ENCODE results near the gene POLR3A.

Gene POLR3A

DNA sequence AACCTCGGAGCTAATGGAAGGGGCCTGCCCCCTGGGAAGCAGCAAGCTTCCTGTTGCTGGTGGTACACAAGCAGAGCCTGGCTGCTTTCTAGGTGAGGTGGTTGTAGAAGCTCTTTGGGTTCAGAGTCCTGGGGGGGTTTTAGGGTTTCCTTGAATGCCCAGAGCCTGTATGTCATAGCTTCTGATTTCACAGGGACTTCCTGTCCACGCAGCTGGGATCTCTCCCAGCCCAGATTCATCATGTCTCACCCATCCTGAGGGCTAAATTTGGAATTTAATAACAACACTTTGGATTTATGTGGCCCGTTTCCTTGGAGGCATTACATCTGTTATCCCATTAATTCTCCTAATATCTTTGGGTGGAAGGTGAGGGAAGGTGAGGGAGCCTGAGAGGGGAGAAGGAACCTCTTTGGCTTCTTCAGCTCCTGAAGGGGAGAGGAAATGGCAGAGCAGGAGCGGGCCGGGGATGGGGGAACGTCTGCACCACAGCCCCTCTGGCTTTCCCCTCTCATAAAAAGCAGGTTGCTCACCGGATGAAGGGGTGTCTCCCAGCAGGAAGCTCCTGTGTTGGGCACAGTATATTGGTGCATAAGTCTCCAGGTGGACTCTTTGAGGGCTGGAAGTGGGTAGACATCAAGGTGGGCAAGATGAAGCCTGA lies 24.0 kb upstream of the POLR3A start:
- DNase-seq, result no peak
- in situ Hi-C loops (cut with MboI; ENCODE audit: low pct_unique_long_range_greater_than_20kb, low sequenced_read_pairs), result no loop called here

GRCh38 chr10:78049851-78050250 lies 20.5 kb upstream of the POLR3A start:
- no peak for DNase-seq
- in situ Hi-C loops (cut with MboI; ENCODE audit: low pct_unique_long_range_greater_than_20kb, low sequenced_read_pairs), result loop anchor here (25.0 kb wide), 1 partner anchor 1137 kb away; no protein-coding TSS in a partner anchor

- DNase-seq, result peak; percentile 82
- in situ Hi-C loops (cut with MboI; ENCODE audit: low pct_unique_long_range_greater_than_20kb, low sequenced_read_pairs), result loop anchor here (25.0 kb wide), 1 partner anchor 1140 kb away; no protein-coding TSS in a partner anchor
Observed at GRCh38 chr10:78047314-78047891, 18.1 kb upstream of the POLR3A start.

DNA sequence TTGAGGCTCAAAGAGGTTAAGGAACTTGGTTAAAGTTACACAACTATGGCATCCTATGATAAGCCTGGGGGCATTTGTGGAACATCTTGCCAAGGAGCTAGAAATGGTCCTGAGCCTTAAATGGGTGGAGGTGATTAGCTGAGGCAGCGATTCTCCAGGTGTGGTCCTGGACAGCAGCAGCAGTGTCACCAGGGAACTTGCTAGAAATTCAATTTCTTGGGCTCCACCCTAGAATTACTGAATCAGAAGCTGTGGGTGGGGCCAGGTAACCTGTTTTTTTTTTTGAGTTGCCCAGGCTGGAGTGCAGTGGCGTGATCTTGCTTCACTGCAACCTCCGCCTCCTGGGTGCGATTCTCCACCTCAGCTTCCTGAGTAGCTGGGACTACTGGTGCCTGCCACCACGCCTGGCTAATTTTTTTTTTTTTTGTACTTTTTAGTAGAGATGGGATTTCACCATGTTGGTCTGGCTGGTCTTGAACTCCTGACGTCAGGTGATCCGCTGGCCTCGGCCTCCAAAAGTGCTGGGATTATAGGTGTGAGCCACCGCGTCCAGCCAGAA lies 17.5 kb upstream of the POLR3A start:
- no peak for DNase-seq
- in situ Hi-C loops (cut with MboI; ENCODE audit: low pct_unique_long_range_greater_than_20kb, low sequenced_read_pairs), result loop anchor here (25.0 kb wide), 1 partner anchor 1141 kb away; no protein-coding TSS in a partner anchor

DNA sequence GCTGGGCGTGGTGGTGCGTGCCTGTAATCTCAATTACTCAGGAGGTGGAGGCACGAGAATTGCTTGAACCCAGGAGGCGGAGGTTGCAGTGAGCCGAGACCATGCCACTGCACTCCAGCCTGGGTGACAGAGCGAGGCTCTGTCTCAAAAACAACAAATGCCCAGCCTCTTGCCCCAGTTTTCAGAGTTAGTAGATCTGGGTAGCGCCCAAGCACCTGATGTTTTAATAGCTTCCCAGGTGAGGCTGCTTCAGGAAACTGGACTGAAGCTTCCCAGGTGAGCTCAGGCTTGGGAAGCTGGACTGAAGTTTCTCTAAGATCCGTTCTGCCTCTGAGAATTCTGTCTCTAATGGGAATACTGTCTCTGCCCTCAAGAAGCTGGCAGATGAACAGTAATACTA lies 16.5 kb upstream of the POLR3A start:
- in situ Hi-C loops (cut with MboI; ENCODE audit: low pct_unique_long_range_greater_than_20kb, low sequenced_read_pairs), result loop anchor here (25.0 kb wide), 1 partner anchor 1141 kb away; no protein-coding TSS in a partner anchor
- no peak for DNase-seq

DNA sequence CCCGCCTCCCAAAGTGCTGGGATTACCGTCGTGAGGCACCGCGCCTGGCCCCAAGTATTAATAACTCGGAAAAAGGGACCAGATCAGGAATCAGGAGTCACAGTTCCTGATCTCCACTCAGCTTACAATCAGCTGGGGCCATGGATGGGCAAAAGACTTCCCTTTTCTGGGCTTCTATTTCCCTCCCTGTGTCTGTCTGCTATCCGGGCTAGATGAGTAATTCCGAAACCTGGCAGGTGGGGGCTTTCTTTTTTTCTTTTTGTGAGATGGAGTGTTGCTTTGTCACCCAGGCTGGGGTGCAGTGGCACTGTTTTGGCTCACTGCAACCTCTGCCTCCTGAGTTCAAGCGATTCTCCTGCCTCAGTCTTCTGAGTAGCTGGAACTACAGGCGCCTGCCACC lies 15.9 kb upstream of the POLR3A start:
- in situ Hi-C loops (cut with MboI; ENCODE audit: low pct_unique_long_range_greater_than_20kb, low sequenced_read_pairs), result loop anchor here (25.0 kb wide), 1 partner anchor 1142 kb away; no protein-coding TSS in a partner anchor
- DNase-seq, result peak; percentile 67

GRCh38 chr10:78044699-78045098 lies 15.4 kb upstream of the POLR3A start:
- no peak for DNase-seq
- in situ Hi-C loops (cut with MboI; ENCODE audit: low pct_unique_long_range_greater_than_20kb, low sequenced_read_pairs), result loop anchor here (25.0 kb wide), 1 partner anchor 1143 kb away; no protein-coding TSS in a partner anchor

GRCh38 chr10:78044179-78044578 lies 14.9 kb upstream of the POLR3A start:
- DNase-seq, result no peak
- in situ Hi-C loops (cut with MboI; ENCODE audit: low pct_unique_long_range_greater_than_20kb, low sequenced_read_pairs), result loop anchor here (25.0 kb wide), 1 partner anchor 1143 kb away; no protein-coding TSS in a partner anchor

DNA sequence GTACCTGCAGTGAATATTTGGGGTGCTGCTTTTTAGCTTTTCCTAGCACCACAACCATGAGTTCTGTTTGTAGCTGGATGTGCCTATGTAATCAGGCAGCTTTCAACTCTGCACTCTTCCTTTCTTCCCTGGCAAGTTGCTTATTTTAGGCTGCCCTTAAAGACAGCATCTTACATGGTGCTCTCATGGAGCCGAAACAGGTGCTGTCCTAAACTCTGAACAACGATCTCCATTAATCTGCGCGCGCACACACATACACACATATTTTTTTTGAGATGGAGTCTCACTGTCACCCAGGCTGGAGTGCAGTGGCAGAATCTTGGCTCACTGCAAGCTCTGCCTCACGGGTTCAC lies 13.4 kb upstream of the POLR3A start:
- in situ Hi-C loops (cut with MboI; ENCODE audit: low pct_unique_long_range_greater_than_20kb, low sequenced_read_pairs), result loop anchor here (25.0 kb wide), 1 partner anchor 1145 kb away; no protein-coding TSS in a partner anchor
- no peak for DNase-seq

DNA sequence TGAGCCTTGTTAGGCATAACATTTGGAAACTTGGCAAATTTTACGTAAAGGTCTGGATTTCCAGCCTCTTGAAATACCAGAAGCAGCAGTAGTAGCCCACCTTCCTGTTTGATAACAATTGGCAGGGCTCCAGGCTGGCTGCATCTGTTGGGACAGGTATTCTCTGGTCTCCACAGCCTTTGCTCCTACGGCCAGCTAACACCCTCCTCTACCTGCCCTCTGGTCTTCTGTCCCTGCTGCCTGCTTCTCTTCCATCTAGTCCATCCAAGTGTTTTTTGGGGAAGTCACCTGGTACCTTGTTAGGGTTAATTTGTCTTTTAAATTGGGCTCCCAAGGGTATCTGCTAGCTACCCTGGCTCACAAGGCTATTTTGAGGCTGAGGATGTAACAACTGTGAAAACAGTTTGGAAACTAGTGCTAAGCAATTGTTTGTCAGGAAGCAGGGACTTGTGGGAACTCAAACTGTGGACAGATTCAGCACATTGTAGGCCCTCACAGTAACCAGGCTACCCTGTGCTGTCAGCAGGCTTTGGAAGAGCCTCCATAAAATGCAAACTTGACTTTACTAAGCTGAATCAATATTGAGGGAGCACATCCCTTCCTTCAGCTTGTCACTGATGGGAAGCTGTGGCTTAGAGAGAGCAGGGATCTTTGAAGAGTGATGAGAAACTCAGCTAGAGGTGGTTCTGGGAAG lies 12.9 kb upstream of the POLR3A start:
- in situ Hi-C loops (cut with MboI; ENCODE audit: low pct_unique_long_range_greater_than_20kb, low sequenced_read_pairs), result loop anchor here (25.0 kb wide), 1 partner anchor 1145 kb away; no protein-coding TSS in a partner anchor
- no peak for DNase-seq

GRCh38 chr10:78041170-78042057 lies 12.1 kb upstream of the POLR3A start:
- in situ Hi-C loops (cut with MboI; ENCODE audit: low pct_unique_long_range_greater_than_20kb, low sequenced_read_pairs), result loop anchor here (25.0 kb wide), 1 partner anchor 1146 kb away; no protein-coding TSS in a partner anchor
- DNase-seq, result no peak

DNA sequence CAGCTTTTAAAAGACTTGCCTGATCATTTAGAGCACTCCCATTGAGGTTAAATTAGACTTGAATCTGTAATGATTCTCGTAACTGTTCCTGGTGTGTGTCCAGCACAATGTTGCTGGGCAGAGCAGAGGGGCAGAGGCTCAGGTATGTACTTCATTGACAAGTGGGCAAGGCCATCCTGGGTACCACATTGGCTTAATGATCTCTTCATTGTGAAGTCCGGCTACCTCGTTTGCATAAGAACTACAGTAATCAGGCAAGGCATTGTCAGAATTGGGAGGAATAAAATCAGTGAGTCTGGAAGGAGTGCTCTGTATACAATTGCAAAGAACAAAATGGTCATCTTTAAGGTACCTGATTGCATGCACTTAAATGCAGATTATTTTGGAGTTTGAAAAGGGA lies 10.4 kb upstream of the POLR3A start:
- in situ Hi-C loops (cut with MboI; ENCODE audit: low pct_unique_long_range_greater_than_20kb, low sequenced_read_pairs), result loop anchor here (25.0 kb wide), 1 partner anchor 1148 kb away; no protein-coding TSS in a partner anchor
- DNase-seq, result no peak

GRCh38 chr10:78038791-78039547 lies 9.7 kb upstream of the POLR3A start:
- in situ Hi-C loops (cut with MboI; ENCODE audit: low pct_unique_long_range_greater_than_20kb, low sequenced_read_pairs), result loop anchor here (25.0 kb wide), 1 partner anchor 1148 kb away; no protein-coding TSS in a partner anchor

GRCh38 chr10:78038105-78038504 lies 8.8 kb upstream of the POLR3A start:
- no peak for DNase-seq
- in situ Hi-C loops (cut with MboI; ENCODE audit: low pct_unique_long_range_greater_than_20kb, low sequenced_read_pairs), result loop anchor here (25.0 kb wide), 1 partner anchor 1149 kb away; no protein-coding TSS in a partner anchor

More at GRCh38 chr10:78038791-78039547, 9.7 kb upstream of the POLR3A start:
- no peak for DNase-seq

- no peak for DNase-seq
- in situ Hi-C loops (cut with MboI; ENCODE audit: low pct_unique_long_range_greater_than_20kb, low sequenced_read_pairs), result loop anchor here (25.0 kb wide), 1 partner anchor 1151 kb away; no protein-coding TSS in a partner anchor
Observed at GRCh38 chr10:78035933-78036583, 6.7 kb upstream of the POLR3A start.

DNA sequence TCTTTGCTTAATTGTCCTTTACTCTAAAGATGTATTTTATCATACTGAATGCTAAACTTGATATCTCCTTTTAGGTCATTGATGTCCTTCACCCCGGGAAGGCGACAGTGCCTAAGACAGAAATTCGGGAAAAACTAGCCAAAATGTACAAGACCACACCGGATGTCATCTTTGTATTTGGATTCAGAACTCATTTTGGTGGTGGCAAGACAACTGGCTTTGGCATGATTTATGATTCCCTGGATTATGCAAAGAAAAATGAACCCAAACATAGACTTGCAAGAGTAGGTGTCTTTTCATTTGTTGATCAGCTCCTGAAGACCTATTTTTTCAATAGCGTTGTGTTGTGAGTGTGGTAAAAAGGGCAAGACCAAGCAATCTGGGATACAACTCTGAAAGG lies 6.1 kb upstream of the POLR3A start:
- DNase-seq, result no peak
- in situ Hi-C loops (cut with MboI; ENCODE audit: low pct_unique_long_range_greater_than_20kb, low sequenced_read_pairs), result loop anchor here (25.0 kb wide), 1 partner anchor 1152 kb away; no protein-coding TSS in a partner anchor

GRCh38 chr10:78035025-78035424 lies 5.7 kb upstream of the POLR3A start:
- in situ Hi-C loops (cut with MboI; ENCODE audit: low pct_unique_long_range_greater_than_20kb, low sequenced_read_pairs), result loop anchor here (25.0 kb wide), 1 partner anchor 1152 kb away; no protein-coding TSS in a partner anchor
- no peak for DNase-seq
